Trophoblast cell (in vitro differentiated cells and primary cell): ENCODE results near the gene SLC1A7.

Experiments
- DNase-seq, 2 donors: peaks; one replicate each; pipeline ENCODE4 v3.0.0-alpha.2; 2016
- H2AFZ ChIP-seq: 2 replicates; pipeline ENCODE4 v1.6.1; 2013; ENCODE audit warnings: low read length, moderate library complexity, mild to moderate bottlenecking; ENCODE audit not compliant: insufficient read depth, poor library complexity
- H2AK5ac ChIP-seq: 2 replicates; pipeline ENCODE4 v1.6.1; 2013; ENCODE audit warnings: mild to moderate bottlenecking, low read length
- H2BK120ac ChIP-seq: 2 replicates; pipeline ENCODE4 v1.6.1; 2013; ENCODE audit warnings: low read length, mild to moderate bottlenecking, moderate library complexity; ENCODE audit not compliant: insufficient read depth, poor library complexity
- H2BK12ac ChIP-seq: 2 replicates; pipeline ENCODE4 v1.6.1; 2013; ENCODE audit warnings: mild to moderate bottlenecking, low read length, moderate library complexity
- H2BK5ac ChIP-seq: 2 replicates; pipeline ENCODE4 v1.6.1; 2013; ENCODE audit warnings: low read length, low read depth, moderate library complexity, mild to moderate bottlenecking; ENCODE audit not compliant: poor library complexity
- H3K14ac ChIP-seq: 2 replicates; pipeline ENCODE4 v1.6.1; 2013; ENCODE audit warnings: mild to moderate bottlenecking, low read length
- H3K18ac ChIP-seq: 2 replicates; pipeline ENCODE4 v1.6.1; 2013; ENCODE audit warnings: mild to moderate bottlenecking, low read length
- H3K23ac ChIP-seq: 2 replicates; pipeline ENCODE4 v1.6.1; 2013; ENCODE audit warnings: low read length
- H3K27ac ChIP-seq: 2 replicates; pipeline ENCODE4 v1.5.1; 2013; ENCODE audit warnings: low read depth, mild to moderate bottlenecking, inconsistent platforms, low read length, moderate library complexity
- H3K27me3 ChIP-seq: 2 replicates; pipeline ENCODE4 v1.6.1; 2013; ENCODE audit warnings: inconsistent platforms, mild to moderate bottlenecking, low read length, moderate library complexity; ENCODE audit not compliant: insufficient read depth
- H3K36me3 ChIP-seq, 2 experiments: 1 replicate in 1 of 2; 2 replicates in 1 of 2; pipeline ENCODE4 v1.6.1; 2013; ENCODE audit warnings: low read length in 2 of 2, mild to moderate bottlenecking in 2 of 2, moderate library complexity in 1 of 2; ENCODE audit not compliant: insufficient read depth in 2 of 2, control insufficient read depth in 1 of 2
- H3K4ac ChIP-seq: 2 replicates; pipeline ENCODE4 v1.6.1; 2013; ENCODE audit warnings: low read depth, mild to moderate bottlenecking, low read length, moderate library complexity
- H3K4me1 ChIP-seq, 2 experiments: 1 replicate in 1 of 2; 2 replicates in 1 of 2; pipeline ENCODE4 v1.6.1; 2013; ENCODE audit warnings: low read length in 2 of 2, mild to moderate bottlenecking in 2 of 2, moderate library complexity in 1 of 2; ENCODE audit not compliant: insufficient read depth in 2 of 2, control insufficient read depth in 1 of 2
- H3K4me2 ChIP-seq: 2 replicates; pipeline ENCODE4 v1.6.1; 2013; ENCODE audit warnings: inconsistent platforms, mild to moderate bottlenecking, low read length, moderate library complexity
- H3K4me3 ChIP-seq: 2 replicates; pipeline ENCODE4 v1.5.1; 2013; ENCODE audit warnings: mild to moderate bottlenecking, low read depth, low read length, inconsistent platforms
- H3K79me1 ChIP-seq: one replicate; pipeline ENCODE4 v1.6.1; 2013; ENCODE audit warnings: low read length
- H3K79me2 ChIP-seq: 2 replicates; pipeline ENCODE4 v1.6.1; 2013; ENCODE audit warnings: low read length, mild to moderate bottlenecking; ENCODE audit not compliant: control insufficient read depth, insufficient read depth, poor library complexity
- H3K9ac ChIP-seq: 2 replicates; pipeline ENCODE4 v1.6.1; 2013; ENCODE audit warnings: mild to moderate bottlenecking, low read length
- H3K9me3 ChIP-seq: 2 replicates; pipeline ENCODE4 v1.6.1; 2013; ENCODE audit warnings: low read depth, mild to moderate bottlenecking, control low read depth, inconsistent platforms, low read length; ENCODE audit not compliant: insufficient read depth
- H4K12ac ChIP-seq: 2 replicates; pipeline ENCODE4 v1.6.1; 2013; ENCODE audit warnings: low read depth, mild to moderate bottlenecking, low read length, moderate library complexity
- H4K8ac ChIP-seq: 2 replicates; pipeline ENCODE4 v1.6.1; 2013; ENCODE audit warnings: low read depth, mild to moderate bottlenecking, low read length, moderate library complexity
- H4K91ac ChIP-seq: one replicate; pipeline ENCODE4 v1.6.1; 2013; ENCODE audit warnings: low read depth, mild to moderate bottlenecking, low read length, moderate library complexity
- WGBS: extraction: QIAGEN DNeasy Blood & Tissue Kit; methylation state at CpG from one replicate; pipeline ENCODE4 v1.1.7; 2013; ENCODE audit warnings: missing lambda C conversion rate; ENCODE audit not compliant: insufficient read length, insufficient coverage; ENCODE audit errors: extremely low coverage; 5-methylcytosine and 5-hydroxymethylcytosine counted together

SLC1A7 gene

DNA sequence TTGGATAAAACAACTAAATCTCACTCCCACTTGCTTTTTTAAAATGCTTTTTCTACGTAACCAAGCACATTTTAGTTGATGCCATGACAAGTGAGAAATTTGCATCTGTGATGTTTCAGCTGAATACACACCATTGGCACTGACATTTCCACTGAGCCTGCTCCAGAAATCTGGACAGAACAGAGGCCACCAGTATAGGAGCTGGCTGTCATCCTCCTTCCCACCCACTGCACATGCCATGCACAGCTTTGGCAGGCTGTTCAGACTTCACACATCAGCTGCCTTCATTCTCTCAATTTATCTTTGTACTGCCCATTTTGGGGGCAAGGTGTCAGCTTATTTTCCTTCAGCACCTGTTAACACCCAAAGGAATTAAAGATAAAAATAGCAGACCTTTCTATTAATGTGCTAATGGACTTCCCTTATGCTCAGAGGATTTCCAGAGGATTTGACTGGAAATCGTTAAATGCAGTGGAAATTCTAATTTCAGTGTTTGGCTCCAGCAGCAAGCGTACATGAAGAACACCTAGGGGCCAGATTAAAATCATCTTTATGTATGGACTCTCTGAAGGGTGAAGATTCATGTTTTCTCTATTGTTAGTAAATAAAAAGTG, 93.4 kb downstream of the SLC1A7 start:
- H3K14ac ChIP-seq = no peak overlapping the region
- no peak overlapping the region for H2AK5ac ChIP-seq
- H2AFZ ChIP-seq = no peak overlapping the region
- no CpG with 5 or more reads among the region's 3 CpGs for WGBS
- no peak overlapping the region for H4K91ac ChIP-seq
- no peak for DNase-seq
- H3K4me1 ChIP-seq = peaks cover 4 to 6% of the 10 kb centered on the region in 2 experiments
- no peaks in the 10 kb centered on the region for H3K9me3 ChIP-seq
- no peak overlapping the region for H4K12ac ChIP-seq
- H3K23ac ChIP-seq = no peak overlapping the region
- no peak overlapping the region for H3K4ac ChIP-seq
- no peak overlapping the region for H2BK120ac ChIP-seq
- H3K4me3 ChIP-seq = no peak overlapping the region
- H3K79me1 ChIP-seq = no peaks in the 10 kb centered on the region
- no peak overlapping the region for H3K9ac ChIP-seq
- no peak overlapping the region for H2BK5ac ChIP-seq
- H3K27ac ChIP-seq = no peak overlapping the region
- no peak overlapping the region for H3K18ac ChIP-seq
- H2BK12ac ChIP-seq = no peak overlapping the region
- H3K4me2 ChIP-seq = no peak overlapping the region
- H3K79me2 ChIP-seq = no peaks in the 10 kb centered on the region
- no peak overlapping the region for H4K8ac ChIP-seq
- H3K27me3 ChIP-seq = no peaks in the 10 kb centered on the region
- no peaks in the 10 kb centered on the region for H3K36me3 ChIP-seq

DNA sequence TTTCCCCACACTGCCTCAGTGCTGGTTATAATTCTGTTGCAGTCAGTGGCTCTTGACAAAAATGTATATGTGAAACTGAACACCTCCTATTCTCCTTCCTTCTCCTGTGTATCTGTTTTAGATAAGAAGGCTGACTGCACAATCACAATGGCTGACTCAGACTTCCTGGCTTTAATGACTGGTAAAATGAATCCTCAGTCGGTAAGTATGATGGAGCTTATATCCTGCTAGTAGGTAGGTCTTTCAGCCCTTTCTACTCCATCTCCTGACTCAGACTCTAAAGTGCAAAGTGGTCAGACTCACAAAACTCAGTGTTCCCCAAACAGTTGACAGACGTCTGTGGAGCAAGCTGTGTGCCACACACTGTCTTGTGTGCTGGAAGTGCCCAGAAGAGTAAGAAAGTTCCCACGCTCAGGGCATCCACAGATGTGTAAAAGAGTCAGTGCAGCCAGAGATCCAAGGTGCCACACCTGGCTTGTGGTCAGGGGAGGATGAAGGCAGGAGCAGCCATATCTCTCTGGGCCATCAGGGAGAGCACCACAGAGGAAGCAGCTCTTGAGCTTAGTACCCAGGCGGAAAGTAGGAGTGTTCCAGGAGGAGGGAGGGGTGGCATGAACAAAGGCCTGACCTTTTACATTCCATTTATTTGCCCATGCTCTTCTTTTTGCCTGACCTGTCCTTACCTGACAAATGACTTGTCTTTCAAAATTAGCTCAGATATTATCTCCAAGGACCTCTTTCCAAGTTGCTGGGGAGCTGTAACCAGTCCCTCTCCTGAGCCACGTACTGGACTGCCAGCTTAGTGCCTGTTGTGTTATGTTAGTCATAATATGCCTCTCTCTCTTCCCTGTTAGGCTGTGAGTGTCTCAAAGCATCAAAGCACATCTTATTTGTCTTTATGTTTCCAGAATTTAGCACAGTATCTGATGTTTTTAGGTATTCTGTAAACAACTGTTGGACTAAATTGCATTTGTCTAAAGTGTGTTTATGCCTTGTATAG, 94.4 kb downstream of the SLC1A7 start:
- no peaks in the 10 kb centered on the region for H3K9me3 ChIP-seq
- peak overlapping the region; percentile 2 for H3K4me2 ChIP-seq
- H2BK5ac ChIP-seq = no peak overlapping the region
- H3K4me1 ChIP-seq = peaks cover 4 to 6% of the 10 kb centered on the region in 2 experiments
- no peaks in the 10 kb centered on the region for H3K27me3 ChIP-seq
- no peaks in the 10 kb centered on the region for H3K79me2 ChIP-seq
- no CpG with 5 or more reads among the region's 5 CpGs for WGBS
- no peak overlapping the region for H2AFZ ChIP-seq
- H2BK12ac ChIP-seq = no peak overlapping the region
- peak overlapping the region; percentile 46 for H3K27ac ChIP-seq
- no peak overlapping the region for H3K23ac ChIP-seq
- no peak overlapping the region for H3K18ac ChIP-seq
- H3K14ac ChIP-seq = no peak overlapping the region
- H3K36me3 ChIP-seq = no peaks in the 10 kb centered on the region
- no peak overlapping the region for H3K4ac ChIP-seq
- H3K4me3 ChIP-seq = no peak overlapping the region
- H4K12ac ChIP-seq = no peak overlapping the region
- no peak for DNase-seq
- no peak overlapping the region for H4K8ac ChIP-seq
- no peaks in the 10 kb centered on the region for H3K79me1 ChIP-seq
- no peak overlapping the region for H3K9ac ChIP-seq
- no peak overlapping the region for H2BK120ac ChIP-seq
- no peak overlapping the region for H4K91ac ChIP-seq
- no peak overlapping the region for H2AK5ac ChIP-seq

DNA sequence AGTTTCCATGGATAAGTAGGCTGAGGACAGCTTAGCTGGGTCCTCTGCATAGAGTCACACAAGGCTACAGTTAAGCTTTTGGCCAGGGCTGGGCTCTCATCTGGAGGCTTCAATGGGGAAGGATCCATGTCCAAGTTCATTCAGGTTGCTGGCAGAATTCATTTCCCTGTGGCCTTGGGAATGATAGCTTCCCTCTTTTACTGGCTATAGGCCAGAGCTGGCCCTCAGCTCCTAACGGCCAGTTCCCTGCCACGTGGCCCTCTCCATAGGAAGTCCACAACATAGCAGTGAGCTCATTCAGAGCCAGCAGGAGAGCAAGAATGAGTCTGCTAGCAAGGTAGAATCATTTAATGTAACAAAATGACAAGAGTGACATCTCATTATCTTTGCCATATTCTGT, 95.5 kb downstream of the SLC1A7 start:
- Histone ChIP-seq H3K79me1 (no peaks in the 10 kb centered on the region), H2BK5ac (no peak overlapping the region), H2BK120ac (no peak overlapping the region), H3K14ac (no peak overlapping the region), H3K4me2 (no peak overlapping the region), H4K8ac (no peak overlapping the region), H2AFZ (no peak overlapping the region), H3K18ac (no peak overlapping the region), H2BK12ac (no peak overlapping the region), H3K36me3 (no peaks in the 10 kb centered on the region), H3K79me2 (no peaks in the 10 kb centered on the region), H3K27me3 (no peaks in the 10 kb centered on the region), H2AK5ac (no peak overlapping the region), H3K4me3 (no peak overlapping the region), H3K9ac (no peak overlapping the region), H3K4ac (no peak overlapping the region), H3K23ac (no peak overlapping the region), H3K4me1 (peaks cover 4 to 6% of the 10 kb centered on the region in 2 experiments), H3K9me3 (no peaks in the 10 kb centered on the region), H4K91ac (no peak overlapping the region), H3K27ac (no peak overlapping the region), H4K12ac (no peak overlapping the region)
- no CpG with 5 or more reads among the region's 2 CpGs for WGBS
- DNase-seq = no peak

DNA sequence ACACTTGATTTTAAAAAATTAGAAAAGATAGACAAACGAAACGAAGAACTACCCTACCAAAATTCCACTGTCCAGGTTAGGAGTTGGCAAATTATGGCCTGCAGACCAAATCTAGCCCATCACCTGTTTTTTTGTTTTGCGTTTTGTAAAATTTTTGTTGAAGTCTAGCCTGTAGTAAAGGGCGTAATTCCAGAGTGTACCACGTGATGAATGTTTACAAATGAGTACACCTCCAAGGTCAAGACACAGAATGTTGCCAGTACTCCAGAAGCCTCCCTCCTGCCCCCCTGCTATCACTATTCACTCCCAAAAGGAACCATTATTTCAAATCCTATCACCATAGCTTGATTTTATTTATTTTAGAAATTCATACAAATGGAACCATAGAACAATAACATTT, 97.5 kb downstream of the SLC1A7 start:
- no peak overlapping the region for H2BK5ac ChIP-seq
- no peak overlapping the region for H3K27ac ChIP-seq
- H3K4me2 ChIP-seq = no peak overlapping the region
- no peak overlapping the region for H4K8ac ChIP-seq
- no peak overlapping the region for H2BK120ac ChIP-seq
- H3K9me3 ChIP-seq = no peaks in the 10 kb centered on the region
- H3K14ac ChIP-seq = no peak overlapping the region
- H3K79me1 ChIP-seq = no peaks in the 10 kb centered on the region
- H3K4me1 ChIP-seq = peaks cover 4 to 6% of the 10 kb centered on the region in 2 experiments
- no peak overlapping the region for H4K12ac ChIP-seq
- no peak overlapping the region for H3K9ac ChIP-seq
- H3K18ac ChIP-seq = no peak overlapping the region
- DNase-seq = no peak
- no peak overlapping the region for H3K23ac ChIP-seq
- H3K4ac ChIP-seq = no peak overlapping the region
- no peak overlapping the region for H3K4me3 ChIP-seq
- no CpG with 5 or more reads among the region's 5 CpGs for WGBS
- no peaks in the 10 kb centered on the region for H3K27me3 ChIP-seq
- no peak overlapping the region for H2BK12ac ChIP-seq
- no peak overlapping the region for H2AFZ ChIP-seq
- no peak overlapping the region for H2AK5ac ChIP-seq
- peaks cover 0 to 3% of the 10 kb centered on the region in 2 experiments for H3K36me3 ChIP-seq
- no peaks in the 10 kb centered on the region for H3K79me2 ChIP-seq
- no peak overlapping the region for H4K91ac ChIP-seq
